ENCODE data around the gene TRAM2.

DNA sequence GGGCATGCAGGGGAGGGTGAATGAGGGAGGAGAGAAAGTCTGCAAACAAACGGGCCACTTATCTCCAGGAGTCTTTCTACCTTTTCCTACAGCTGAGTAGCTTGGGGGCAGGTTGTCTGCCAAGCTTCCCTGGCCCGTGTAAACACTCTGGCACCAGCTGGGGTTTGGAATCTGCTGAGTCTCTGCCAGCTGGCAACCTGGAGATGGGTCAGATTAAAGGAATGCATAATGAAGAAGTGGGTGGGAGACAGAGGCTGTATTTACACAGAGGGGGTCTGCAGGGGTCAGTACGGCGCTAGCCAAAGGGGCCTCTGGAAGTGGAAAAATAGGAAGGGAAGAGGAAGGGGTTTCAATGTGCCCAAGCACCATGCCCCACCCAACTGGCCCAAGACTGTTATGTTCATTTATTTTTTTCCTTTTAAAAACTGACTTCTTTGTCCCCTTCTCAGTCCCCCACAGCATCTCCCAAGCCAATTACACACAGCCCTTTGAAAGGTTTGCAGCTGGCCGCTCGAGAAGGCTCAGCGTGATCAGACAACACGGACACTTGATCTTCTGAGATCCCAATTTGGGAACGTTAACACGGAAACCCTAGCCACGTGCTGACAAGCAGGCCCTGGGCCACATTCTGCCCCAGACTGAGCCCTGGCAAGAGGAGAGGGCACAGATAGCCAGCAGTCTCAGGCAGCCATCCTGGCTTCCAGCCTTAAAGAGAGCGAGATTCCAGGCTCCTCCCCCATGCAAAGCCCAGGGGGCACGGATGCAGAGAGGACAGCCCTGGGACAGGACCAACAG, 25.2 kb downstream of the TRAM2 start:
- no peak for TF ChIP-seq CTCF (IDR thresholded peaks at IDR 0.05; ENCODE audit: low read depth, low read length)
- no peak for TF ChIP-seq EZH2phosphoT487 (IDR thresholded peaks at IDR 0.05; ENCODE audit: low read depth)

Measured in OCI-LY3 (cell line).